Activated naive CD4-positive, alpha-beta T cell treated with anti-CD3 and anti-CD28 coated beads for 36 hours (primary cell): ENCODE measurements around the gene ECEL1. TPM values are rescaled to one million over a fixed set of nuclear protein-coding genes. Genes with fewer than 3 reads are reported as not detected.
A peak's percentile ranks its signal among the peaks of the same experiment; 100 is the strongest.
"Not testable (repeated sequence)": the region's sequence is repeated elsewhere in the genome, so short reads cannot be mapped to it uniquely, and the experiment has no call there.

Experiments used
- CTCF ChIA-PET: fragments of 350-600 bp; sonication (Branson Sonifier 250); formaldehyde crosslinking; loops from one replicate; lab custom pipeline; 2021; ENCODE audit warnings: antibody characterized with exemption; lab: Charles Lee
- DNase-seq: peaks from one replicate; pipeline ENCODE4 v3.0.0-alpha.2; 2020
- H3K27ac Mint-ChIP-seq: one replicate; pipeline ENCODE4 v1.8.0; 2021; ENCODE audit warnings: mild to moderate bottlenecking, mixed read lengths
- H3K27me3 Mint-ChIP-seq: one replicate; pipeline ENCODE4 v1.8.0; 2021; ENCODE audit warnings: low read depth, mixed read lengths
- H3K36me3 Mint-ChIP-seq: one replicate; pipeline ENCODE4 v1.8.0; 2021; ENCODE audit warnings: low read depth, mixed read lengths
- H3K4me1 Mint-ChIP-seq: one replicate; pipeline ENCODE4 v1.8.0; 2021; ENCODE audit warnings: low read depth, mixed read lengths
- H3K4me3 Mint-ChIP-seq: one replicate; pipeline ENCODE4 v1.8.0; 2021; ENCODE audit warnings: mild to moderate bottlenecking, moderate library complexity, mixed read lengths
- H3K9me3 Mint-ChIP-seq: one replicate; pipeline ENCODE4 v1.8.0; 2021; ENCODE audit warnings: mixed read lengths
- intact Hi-C: fragments of 100-400 bp; cut with micrococcal nuclease; formaldehyde crosslinking; loops from one replicate; pipeline ENCODE4 v1.15.1; 2023
- total RNA-seq, 2 experiments: library from RNA; stranded (reverse); gene quantifications; one replicate each; pipeline ENCODE4 v1.2.3, GENCODE V29; 2021

Gene ECEL1
- total RNA-seq, 2 experiments from 2014 or later, result 0.12 TPM; not detected in 1

DNA sequence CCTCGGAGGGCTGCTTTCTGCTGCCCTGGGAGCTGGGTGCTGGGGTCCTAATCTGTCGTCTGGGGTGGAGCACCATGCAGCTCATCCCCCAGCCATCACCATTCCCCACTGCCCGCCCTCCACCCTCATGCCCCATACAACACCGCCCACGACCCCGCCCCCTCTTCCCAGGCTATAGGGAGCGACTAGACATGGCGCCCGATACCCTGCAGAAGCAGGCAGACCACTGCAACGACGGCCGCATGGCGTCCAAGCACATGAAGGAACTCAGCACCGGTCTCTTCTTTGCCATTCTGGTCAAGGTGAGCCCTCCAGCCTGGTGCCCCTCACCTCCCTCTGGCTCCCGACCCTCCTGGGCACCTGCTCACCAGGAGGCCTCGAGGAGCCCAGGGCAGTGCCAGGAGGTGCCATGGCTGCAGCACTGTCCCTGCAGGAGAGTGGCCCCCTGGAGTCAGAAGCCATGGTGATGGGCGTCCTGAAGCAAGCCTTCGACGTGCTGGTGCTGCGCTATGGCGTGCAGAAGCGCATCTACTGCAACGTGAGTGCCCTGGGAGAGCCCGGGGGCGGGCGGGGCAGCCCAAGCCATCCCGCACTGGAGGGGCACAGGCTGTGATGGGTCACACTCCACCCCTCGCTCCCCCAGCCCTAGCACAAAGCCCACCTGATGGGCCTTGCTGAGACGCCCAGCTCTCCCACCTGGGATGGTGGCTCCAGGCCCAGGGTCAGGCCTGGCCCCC, 42.3 kb downstream of the ECEL1 start:
- H3K36me3 Mint-ChIP-seq, H3K4me3 Mint-ChIP-seq, H3K4me1 Mint-ChIP-seq, H3K9me3 Mint-ChIP-seq, DNase-seq, intact Hi-C loops, H3K27me3 Mint-ChIP-seq, H3K27ac Mint-ChIP-seq: not testable (repeated sequence)
- CTCF ChIA-PET, result interaction anchor here (0.5 to 1.8 kb wide), 6 partner anchors 10 to 1672 kb away, joined by 3 to 10 read pairs (median 4); no protein-coding TSS in a partner anchor

- CTCF ChIA-PET, result interaction anchor here (0.5 to 1.8 kb wide), 9 partner anchors 10 to 1672 kb away, joined by 3 to 10 read pairs (median 4); no protein-coding TSS in a partner anchor
- Mint-ChIP-seq H3K9me3 (no peaks in the 10 kb centered on the region), H3K4me1 (peaks cover 6% of the 10 kb centered on the region), H3K27ac (no peak overlapping the region), H3K36me3 (no peaks in the 10 kb centered on the region), H3K4me3 (no peak overlapping the region), H3K27me3 (no peaks in the 10 kb centered on the region)
- intact Hi-C loops, result loop anchor here (1.0 kb wide), 1 partner anchor 78 kb away; no protein-coding TSS in a partner anchor
- peak; percentile 85 for DNase-seq
Observed at GRCh38 chr2:232444409-232445148, 43.1 kb downstream of the ECEL1 start.

DNA sequence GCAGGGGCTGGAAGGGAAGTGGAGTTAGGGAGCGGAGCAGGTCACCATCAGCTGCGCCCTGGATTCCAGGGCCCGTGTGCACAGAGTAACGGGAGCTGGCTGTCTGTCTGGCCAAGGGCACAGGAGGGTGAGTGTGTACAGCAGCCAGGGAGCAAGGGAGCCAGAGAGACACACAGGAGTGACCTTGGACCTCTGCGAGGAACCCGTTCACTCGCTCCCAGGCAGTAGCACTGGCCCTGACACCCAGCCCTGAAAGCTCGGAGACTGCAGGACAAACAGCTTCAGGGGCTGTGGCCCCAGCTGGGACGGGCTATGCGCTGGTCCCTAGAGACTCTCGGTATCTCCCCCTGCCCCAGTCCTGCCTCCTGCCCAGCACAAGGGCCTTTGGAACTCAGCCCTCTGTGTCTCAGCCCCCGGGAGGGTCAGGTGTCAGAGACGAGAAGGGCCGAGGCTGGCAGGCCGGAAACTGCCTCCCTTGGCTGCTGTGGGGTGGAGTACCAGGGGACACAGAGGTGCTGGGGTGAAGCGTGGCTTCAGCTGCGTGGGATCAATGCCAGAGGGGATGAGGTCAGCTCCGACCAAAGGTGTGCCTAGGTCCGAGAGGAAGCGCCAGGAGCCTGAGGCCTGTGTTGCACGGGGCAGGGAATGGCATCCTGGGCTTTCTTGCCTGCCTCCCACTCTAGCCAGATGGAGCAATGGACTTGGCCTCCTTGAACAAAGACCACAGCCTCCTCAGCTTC, 43.8 kb downstream of the ECEL1 start:
- H3K27me3 Mint-ChIP-seq, H3K4me3 Mint-ChIP-seq, H3K9me3 Mint-ChIP-seq, H3K36me3 Mint-ChIP-seq, DNase-seq, H3K27ac Mint-ChIP-seq, H3K4me1 Mint-ChIP-seq: not testable (repeated sequence)
- CTCF ChIA-PET, result interaction anchor here (0.6 to 1.8 kb wide), 8 partner anchors 9 to 570 kb away, joined by 3 to 10 read pairs (median 4); no protein-coding TSS in a partner anchor
- intact Hi-C loops, result loop anchor here (1.0 kb wide), 1 partner anchor 78 kb away; no protein-coding TSS in a partner anchor

- H3K9me3 Mint-ChIP-seq, H3K27me3 Mint-ChIP-seq, CTCF ChIA-PET, H3K4me3 Mint-ChIP-seq, H3K27ac Mint-ChIP-seq, H3K36me3 Mint-ChIP-seq, H3K4me1 Mint-ChIP-seq, DNase-seq, intact Hi-C loops: not testable (repeated sequence)
Observed at GRCh38 chr2:232443047-232443446, 44.6 kb downstream of the ECEL1 start.

GRCh38 chr2:232442431-232442830, 45.2 kb downstream of the ECEL1 start:
- H3K4me3 Mint-ChIP-seq, DNase-seq, H3K36me3 Mint-ChIP-seq, intact Hi-C loops, H3K27me3 Mint-ChIP-seq, H3K27ac Mint-ChIP-seq, H3K4me1 Mint-ChIP-seq, H3K9me3 Mint-ChIP-seq: not testable (repeated sequence)
- CTCF ChIA-PET, result interaction anchor here (0.6 to 1.6 kb wide), 2 partner anchors 512 to 541 kb away, joined by 3 to 7 read pairs; no protein-coding TSS in a partner anchor

DNA sequence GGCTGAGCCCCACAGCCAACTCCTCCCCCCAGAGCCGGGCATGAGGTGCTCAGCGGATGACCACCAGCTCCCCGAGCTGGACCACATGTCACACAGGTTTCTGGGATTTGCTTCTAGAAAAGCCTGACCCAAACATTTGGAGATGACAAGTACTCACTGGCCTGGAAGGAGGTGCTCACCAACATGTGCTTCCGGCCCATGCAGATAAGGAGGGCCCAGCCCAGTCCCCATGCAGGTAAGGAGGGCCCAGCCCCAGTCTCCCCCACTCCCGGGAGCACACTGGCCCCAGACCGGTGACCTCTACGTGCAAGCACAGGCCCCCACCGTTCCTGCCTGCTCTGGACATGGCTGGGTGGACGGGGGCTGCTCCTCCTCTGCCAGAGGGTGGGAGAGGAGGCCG, 45.7 kb downstream of the ECEL1 start:
- not testable (repeated sequence) for H3K27me3 Mint-ChIP-seq, H3K36me3 Mint-ChIP-seq, H3K4me1 Mint-ChIP-seq, H3K27ac Mint-ChIP-seq, H3K4me3 Mint-ChIP-seq, H3K9me3 Mint-ChIP-seq, DNase-seq
- intact Hi-C loops, result loop anchor here (2.0 kb wide), 2 partner anchors 115 to 589 kb away; no protein-coding TSS in a partner anchor
- CTCF ChIA-PET, result interaction anchor here (0.6 to 1.6 kb wide), 4 partner anchors 14 to 540 kb away, joined by 3 to 7 read pairs (median 3); no protein-coding TSS in a partner anchor

- CTCF ChIA-PET, result interaction anchor here (0.7 to 1.6 kb wide), 4 partner anchors 14 to 540 kb away, joined by 3 to 7 read pairs (median 3); no protein-coding TSS in a partner anchor
- Mint-ChIP-seq H3K4me1 (peaks cover 6% of the 10 kb centered on the region), H3K4me3 (no peak overlapping the region), H3K27me3 (no peaks in the 10 kb centered on the region), H3K9me3 (no peaks in the 10 kb centered on the region), H3K36me3 (no peaks in the 10 kb centered on the region), H3K27ac (no peak overlapping the region)
- no peak for DNase-seq
- intact Hi-C loops, result loop anchor here (2.0 kb wide), 2 partner anchors 114 to 588 kb away; no protein-coding TSS in a partner anchor
Observed at GRCh38 chr2:232441147-232441651, 46.4 kb downstream of the ECEL1 start.

DNA sequence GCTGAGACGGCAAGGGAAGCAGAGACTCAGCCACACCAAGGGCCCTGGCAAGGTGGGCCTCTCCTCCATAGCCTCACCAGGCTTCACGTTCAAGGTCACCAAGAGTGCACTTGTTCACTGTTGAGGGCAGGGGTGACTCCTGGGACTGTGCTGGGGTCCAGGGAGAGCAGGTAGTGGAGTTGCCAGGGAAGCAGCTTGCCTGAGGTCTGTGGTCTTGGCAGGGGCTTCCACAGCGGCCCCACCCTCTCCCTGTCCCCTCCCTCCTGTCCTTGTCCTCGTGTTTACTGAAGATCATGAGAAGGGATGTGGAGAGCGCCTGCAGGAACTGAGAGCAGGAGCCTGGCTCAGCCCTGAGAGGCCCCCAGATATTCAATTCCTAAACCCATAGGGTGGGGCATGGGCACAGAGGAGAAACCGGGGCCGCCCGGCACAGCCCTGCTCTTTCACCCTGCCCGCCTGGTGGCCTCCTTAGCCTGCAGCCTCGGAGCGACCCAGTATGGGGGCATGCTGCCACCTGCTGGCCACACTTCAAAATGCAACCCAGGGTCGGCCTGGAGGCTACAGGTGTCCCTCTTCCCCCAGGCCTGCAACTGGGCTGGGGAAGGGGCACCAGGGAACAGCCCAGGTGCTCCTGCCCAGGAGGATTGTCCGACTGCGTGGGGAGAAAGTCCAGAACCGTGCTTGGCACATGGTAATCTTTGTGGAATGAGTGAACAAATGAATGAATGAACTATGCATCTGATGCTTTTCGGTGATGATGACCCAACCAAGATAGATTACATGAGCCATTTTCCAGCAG, 47.2 kb downstream of the ECEL1 start:
- not testable (repeated sequence) for H3K4me3 Mint-ChIP-seq, H3K36me3 Mint-ChIP-seq, H3K9me3 Mint-ChIP-seq, H3K4me1 Mint-ChIP-seq, H3K27me3 Mint-ChIP-seq, H3K27ac Mint-ChIP-seq
- DNase-seq, result peak; percentile 92
- CTCF ChIA-PET, result interaction anchor here (0.7 to 2.0 kb wide), 11 partner anchors 13 to 539 kb away, joined by 3 to 14 read pairs (median 4); no protein-coding TSS in a partner anchor
- intact Hi-C loops, result loop anchor here (1.0 to 2.0 kb wide), 5 partner anchors 105 to 588 kb away; partner anchors contain the start of gene NPPC

DNA sequence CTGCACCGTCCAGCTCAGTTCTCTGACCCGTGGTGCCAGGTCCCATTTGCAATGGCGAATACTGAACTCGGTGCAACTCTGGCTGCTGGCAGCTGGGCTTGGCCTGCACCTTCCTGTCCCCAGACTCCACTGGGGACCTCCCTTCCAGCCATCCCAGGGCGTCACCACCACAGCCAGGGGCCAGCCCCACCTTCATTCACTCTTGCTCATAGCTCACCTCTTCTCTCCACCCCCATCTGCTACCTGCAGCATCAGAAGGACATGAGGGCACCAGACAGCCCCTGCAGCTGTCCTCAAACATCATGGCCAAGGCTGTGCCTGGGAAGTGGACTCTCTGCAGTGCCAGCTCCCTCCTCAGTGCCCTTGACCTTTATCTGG, 47.9 kb downstream of the ECEL1 start:
- Mint-ChIP-seq H3K27me3 (no peaks in the 10 kb centered on the region), H3K4me1 (peaks cover 6% of the 10 kb centered on the region), H3K27ac (no peak overlapping the region), H3K9me3 (no peaks in the 10 kb centered on the region), H3K4me3 (no peak overlapping the region), H3K36me3 (no peaks in the 10 kb centered on the region)
- intact Hi-C loops, result loop anchor here (1.0 to 2.0 kb wide), 5 partner anchors 104 to 587 kb away; partner anchors contain the start of gene NPPC
- DNase-seq, result no peak
- CTCF ChIA-PET, result interaction anchor here (0.7 to 2.0 kb wide), 15 partner anchors 10 to 587 kb away, joined by 3 to 14 read pairs (median 3); no protein-coding TSS in a partner anchor

DNA sequence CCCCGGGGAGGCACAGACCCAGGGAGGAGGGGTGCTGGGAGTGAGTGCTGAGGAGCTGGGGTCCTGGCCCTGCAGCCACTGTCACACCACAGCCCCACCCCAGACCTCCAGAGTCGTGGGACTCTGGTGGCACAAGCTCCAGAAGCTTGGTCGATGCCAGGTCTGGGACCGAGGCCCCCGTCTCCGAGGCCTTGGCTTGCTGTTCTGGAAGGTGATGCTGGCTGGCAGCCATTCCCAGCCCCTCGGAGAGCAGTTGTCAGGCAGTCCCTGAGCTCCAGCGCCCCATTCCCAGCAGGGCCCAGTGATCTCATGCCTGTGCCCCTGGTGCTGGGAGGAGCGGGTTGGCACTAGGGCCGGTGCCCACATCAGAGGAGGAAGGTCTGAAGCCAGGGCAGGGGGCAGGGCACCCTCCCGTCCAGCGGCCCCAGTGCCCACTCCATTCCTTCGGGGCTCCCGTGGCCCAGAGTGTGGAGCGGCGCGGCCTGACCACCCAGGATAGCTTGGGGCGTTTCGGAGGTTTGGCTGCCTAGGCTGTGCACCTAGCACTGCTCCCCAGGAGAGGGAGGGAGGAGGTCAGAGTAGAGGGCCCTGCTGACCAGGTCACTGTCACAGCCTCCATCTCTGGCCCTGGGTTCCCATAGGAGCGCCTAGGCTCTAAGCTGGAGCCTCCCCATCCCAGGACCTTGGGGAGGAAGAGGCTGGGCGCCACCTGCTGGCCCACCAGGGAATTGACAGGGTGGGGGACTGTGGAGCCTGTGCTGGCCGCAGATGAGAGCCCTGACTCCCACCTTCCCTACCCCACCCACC, 48.5 kb downstream of the ECEL1 start:
- Mint-ChIP-seq H3K27ac (no peak overlapping the region), H3K4me1 (peaks cover 6% of the 10 kb centered on the region), H3K4me3 (no peak overlapping the region), H3K27me3 (no peaks in the 10 kb centered on the region), H3K36me3 (no peaks in the 10 kb centered on the region), H3K9me3 (no peaks in the 10 kb centered on the region)
- CTCF ChIA-PET, result interaction anchor here (0.7 to 2.0 kb wide), 17 partner anchors 9 to 670 kb away, joined by 3 to 14 read pairs (median 3); no protein-coding TSS in a partner anchor
- peak; percentile 54 for DNase-seq
- intact Hi-C loops, result no loop called here
